ENCODE data around the gene SCLT1. TPM values are rescaled to one million over a fixed set of nuclear protein-coding genes. Genes with fewer than 3 reads are reported as not detected.

SCLT1 gene
- total RNA-seq, 1 donor: 14.1 TPM

DNA sequence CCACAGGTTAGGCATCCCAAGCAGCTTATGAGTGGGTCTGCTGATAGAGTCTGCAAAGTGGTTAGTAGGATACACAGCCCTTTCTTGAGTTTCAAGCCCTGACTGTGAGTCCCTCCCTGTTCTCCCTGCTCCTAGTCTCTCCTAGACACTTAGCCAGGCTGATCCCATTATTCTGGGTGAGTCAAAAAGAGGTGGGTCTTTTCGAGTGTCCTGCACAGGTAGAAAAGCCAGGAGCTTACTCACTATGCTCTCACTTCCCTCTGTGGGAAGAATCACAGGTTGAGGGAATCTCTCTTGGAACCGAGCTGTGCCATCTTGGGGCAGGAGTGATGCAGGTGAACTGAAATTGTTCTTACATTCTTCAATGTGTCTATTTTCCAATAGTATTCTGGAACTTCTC is 29.7 kb downstream of the SCLT1 start:
- no peak overlapping the region for H3K27ac ChIP-seq (ENCODE audit: low read depth, low read length)
- no peak overlapping the region for H3K4me3 ChIP-seq (ENCODE audit: insufficient read depth, low read length)
- no peaks in the 10 kb centered on the region for H3K36me3 ChIP-seq (ENCODE audit: insufficient read depth, low read length)
- no peaks in the 10 kb centered on the region for H4K20me1 ChIP-seq (ENCODE audit: insufficient read depth, low read length)
- peaks cover 4% of the 10 kb centered on the region for H3K4me1 ChIP-seq (ENCODE audit: insufficient read depth, low read length)
- H3K4me2 ChIP-seq (ENCODE audit: insufficient read depth, low read length): no peak overlapping the region
- no peak for DNase-seq (ENCODE audit: insufficient read length, low spot score, missing footprints)
- no peak overlapping the region for H2AFZ ChIP-seq (ENCODE audit: low read length)
- no peaks in the 10 kb centered on the region for H3K27me3 ChIP-seq (ENCODE audit: insufficient read depth, low read length)
- H3K79me2 ChIP-seq (ENCODE audit: insufficient read depth, low read length): no peaks in the 10 kb centered on the region
- no peak for TF ChIP-seq CTCF (IDR thresholded peaks at IDR 0.05; ENCODE audit: extremely low read depth, low read depth, low read length)
- peaks cover 6% of the 10 kb centered on the region for H3K9me3 ChIP-seq (ENCODE audit: low read depth, low read length)

GRCh38 chr4:129062580-129062979 is 30.8 kb downstream of the SCLT1 start:
- Histone ChIP-seq H3K9me3 (ENCODE audit: low read depth, low read length) (peaks cover 6% of the 10 kb centered on the region), H3K4me3 (ENCODE audit: insufficient read depth, low read length) (no peak overlapping the region), H3K4me1 (ENCODE audit: insufficient read depth, low read length) (peaks cover 4% of the 10 kb centered on the region), H3K27ac (ENCODE audit: low read depth, low read length) (no peak overlapping the region), H3K27me3 (ENCODE audit: insufficient read depth, low read length) (no peaks in the 10 kb centered on the region), H3K79me2 (ENCODE audit: insufficient read depth, low read length) (no peaks in the 10 kb centered on the region), H3K36me3 (ENCODE audit: insufficient read depth, low read length) (no peaks in the 10 kb centered on the region), H4K20me1 (ENCODE audit: insufficient read depth, low read length) (no peaks in the 10 kb centered on the region), H2AFZ (ENCODE audit: low read length) (no peak overlapping the region), H3K4me2 (ENCODE audit: insufficient read depth, low read length) (no peak overlapping the region)
- no peak for DNase-seq (ENCODE audit: insufficient read length, low spot score, missing footprints)
- no peak for TF ChIP-seq CTCF (IDR thresholded peaks at IDR 0.05; ENCODE audit: extremely low read depth, low read depth, low read length)

GRCh38 chr4:129059028-129059427 is 34.3 kb downstream of the SCLT1 start:
- DNase-seq (ENCODE audit: insufficient read length, low spot score, missing footprints): no peak
- H3K4me3 ChIP-seq (ENCODE audit: insufficient read depth, low read length): no peak overlapping the region
- no peaks in the 10 kb centered on the region for H3K27me3 ChIP-seq (ENCODE audit: insufficient read depth, low read length)
- no peak for TF ChIP-seq CTCF (IDR thresholded peaks at IDR 0.05; ENCODE audit: extremely low read depth, low read depth, low read length)
- no peaks in the 10 kb centered on the region for H3K79me2 ChIP-seq (ENCODE audit: insufficient read depth, low read length)
- H3K36me3 ChIP-seq (ENCODE audit: insufficient read depth, low read length): no peaks in the 10 kb centered on the region
- peaks cover 11% of the 10 kb centered on the region for H3K9me3 ChIP-seq (ENCODE audit: low read depth, low read length)
- no peak overlapping the region for H2AFZ ChIP-seq (ENCODE audit: low read length)
- no peak overlapping the region for H3K27ac ChIP-seq (ENCODE audit: low read depth, low read length)
- H3K4me2 ChIP-seq (ENCODE audit: insufficient read depth, low read length): no peak overlapping the region
- no peaks in the 10 kb centered on the region for H3K4me1 ChIP-seq (ENCODE audit: insufficient read depth, low read length)
- no peaks in the 10 kb centered on the region for H4K20me1 ChIP-seq (ENCODE audit: insufficient read depth, low read length)

- no peak overlapping the region for H3K27ac ChIP-seq (ENCODE audit: low read depth, low read length)
- no peaks in the 10 kb centered on the region for H3K36me3 ChIP-seq (ENCODE audit: insufficient read depth, low read length)
- TF ChIP-seq CTCF (IDR thresholded peaks at IDR 0.05; ENCODE audit: extremely low read depth, low read depth, low read length): no peak
- H3K9me3 ChIP-seq (ENCODE audit: low read depth, low read length): no peaks in the 10 kb centered on the region
- no peaks in the 10 kb centered on the region for H4K20me1 ChIP-seq (ENCODE audit: insufficient read depth, low read length)
- no peak for DNase-seq (ENCODE audit: insufficient read length, low spot score, missing footprints)
- H3K4me1 ChIP-seq (ENCODE audit: insufficient read depth, low read length): no peaks in the 10 kb centered on the region
- no peak overlapping the region for H3K4me2 ChIP-seq (ENCODE audit: insufficient read depth, low read length)
- no peaks in the 10 kb centered on the region for H3K27me3 ChIP-seq (ENCODE audit: insufficient read depth, low read length)
- H2AFZ ChIP-seq (ENCODE audit: low read length): no peak overlapping the region
- H3K79me2 ChIP-seq (ENCODE audit: insufficient read depth, low read length): no peaks in the 10 kb centered on the region
- no peak overlapping the region for H3K4me3 ChIP-seq (ENCODE audit: insufficient read depth, low read length)
Measured at GRCh38 chr4:129046055-129046959, 47.0 kb downstream of the SCLT1 start.

Measured in osteoblast (primary cell).